ENCODE measurements around the gene CARD14.

DNA sequence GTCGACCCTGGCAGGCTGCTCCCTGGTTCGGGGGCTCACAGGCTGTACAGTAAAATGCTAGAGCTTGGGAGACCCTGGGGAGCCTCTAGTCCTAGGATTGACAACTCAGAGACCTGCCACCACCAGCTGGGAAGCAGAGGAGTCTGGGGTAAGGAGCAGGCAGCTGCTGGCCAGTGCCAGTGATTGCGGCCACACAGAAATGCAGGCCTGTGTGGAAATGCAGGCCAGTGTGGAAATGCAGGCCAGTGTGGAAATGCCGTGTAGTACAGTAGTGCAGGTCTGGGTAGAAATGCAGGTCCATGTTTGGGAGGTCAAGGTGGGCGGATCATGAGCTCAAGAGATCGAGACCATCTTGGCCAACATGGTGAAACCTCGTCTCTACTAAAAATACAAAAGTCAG, 26.8 kb downstream of the CARD14 start:
- no peak for TF ChIP-seq POLR2A (IDR thresholded peaks at IDR 0.05; ENCODE audit: low read depth, low read length)
- no peak for TF ChIP-seq POLR2AphosphoS5 (IDR thresholded peaks at IDR 0.05; ENCODE audit: low read depth, low read length)
- TF ChIP-seq TAF1 (IDR thresholded peaks at IDR 0.05; ENCODE audit: borderline replicate concordance, low read depth, low read length) = no peak
